ENCODE measurements around the gene SNRNP200.
"Not testable (repeated sequence)": the region's sequence is repeated elsewhere in the genome, so short reads cannot be mapped to it uniquely, and the experiment has no call there.

The SNRNP200 gene

DNA sequence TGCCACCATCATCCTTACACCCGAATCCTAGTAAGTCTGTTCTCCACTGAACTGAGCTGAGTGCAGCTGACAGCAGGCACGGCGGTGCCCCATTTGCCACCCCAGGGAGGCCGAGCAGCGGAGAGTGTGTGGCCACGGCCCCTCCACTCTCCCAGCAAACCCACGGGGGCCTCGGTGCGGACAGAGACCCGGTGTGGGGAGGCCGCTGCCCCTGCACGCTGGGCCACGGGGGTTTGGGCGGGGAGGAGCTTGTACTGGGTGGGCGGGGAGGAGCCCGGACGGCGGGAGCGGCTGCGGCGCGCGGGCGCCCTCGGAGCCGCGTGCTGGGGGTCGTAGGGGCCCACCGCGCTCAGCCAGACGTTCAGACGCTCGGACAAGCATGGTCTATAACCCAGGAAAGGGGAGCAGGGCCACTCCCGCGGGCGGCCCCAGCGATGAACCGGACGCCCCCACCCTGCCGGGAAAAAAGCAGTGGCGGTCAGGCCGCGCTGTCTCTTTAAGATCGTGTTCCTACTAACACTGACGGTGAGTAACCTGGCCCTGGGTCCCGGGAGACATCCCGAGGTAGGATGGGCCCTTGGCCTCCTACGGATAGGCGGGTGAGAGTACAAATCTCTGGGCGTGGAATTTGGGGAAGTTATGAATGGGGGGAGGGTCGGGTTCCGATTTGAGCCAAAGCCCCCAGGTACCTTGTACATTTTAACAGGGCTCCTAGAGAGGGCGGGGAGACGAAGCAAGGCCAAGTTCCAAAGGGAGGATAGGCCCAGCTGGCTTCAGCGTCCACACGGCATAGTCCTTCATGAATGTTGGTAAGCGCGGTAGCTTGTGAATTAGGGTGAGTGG, 19.9 kb upstream of the SNRNP200 start, which contains the start of gene ITPRIPL1:
Gene ITPRIPL1, plus strand, starts transcription at position 277 of the 843 bp plus-strand sequence. Its CDS starts 523 bp downstream, at position 800.
- DNase-seq: no peak

- no peak for DNase-seq
Observed at GRCh38 chr2:96324721-96325040, 19.3 kb upstream of the SNRNP200 start.

GRCh38 chr2:96323849-96324248, 18.5 kb upstream of the SNRNP200 start:
- DNase-seq: no peak

GRCh38 chr2:96320728-96321622, 15.6 kb upstream of the SNRNP200 start:
- no peak for DNase-seq

- DNase-seq: no peak
Observed at GRCh38 chr2:96320326-96320725, 15.0 kb upstream of the SNRNP200 start.

- no peak for DNase-seq
Observed at GRCh38 chr2:96319396-96319795, 14.1 kb upstream of the SNRNP200 start.

- no peak for DNase-seq
Observed at GRCh38 chr2:96318723-96319122, 13.4 kb upstream of the SNRNP200 start.

DNA sequence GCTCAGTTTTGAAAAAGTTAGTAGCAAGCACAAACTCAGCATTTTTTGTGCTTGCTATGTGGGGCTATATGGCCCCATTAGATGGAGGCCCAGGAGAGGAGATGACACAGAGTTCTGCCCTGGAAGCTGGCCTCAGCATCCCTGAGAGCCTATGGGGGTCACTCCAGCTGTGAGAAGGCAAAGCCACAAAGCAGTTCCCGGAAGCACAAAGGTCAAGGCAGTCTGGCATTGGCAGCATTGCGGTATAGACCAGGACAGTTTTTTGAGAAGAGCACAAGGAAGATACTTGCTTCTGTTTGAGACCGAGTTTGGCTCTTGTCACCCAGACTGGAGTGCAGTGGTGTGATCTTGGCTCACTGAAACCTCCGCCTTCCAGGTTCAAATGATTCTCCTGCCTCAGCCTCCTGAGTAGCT, 12.2 kb upstream of the SNRNP200 start:
- DNase-seq: no peak

DNA sequence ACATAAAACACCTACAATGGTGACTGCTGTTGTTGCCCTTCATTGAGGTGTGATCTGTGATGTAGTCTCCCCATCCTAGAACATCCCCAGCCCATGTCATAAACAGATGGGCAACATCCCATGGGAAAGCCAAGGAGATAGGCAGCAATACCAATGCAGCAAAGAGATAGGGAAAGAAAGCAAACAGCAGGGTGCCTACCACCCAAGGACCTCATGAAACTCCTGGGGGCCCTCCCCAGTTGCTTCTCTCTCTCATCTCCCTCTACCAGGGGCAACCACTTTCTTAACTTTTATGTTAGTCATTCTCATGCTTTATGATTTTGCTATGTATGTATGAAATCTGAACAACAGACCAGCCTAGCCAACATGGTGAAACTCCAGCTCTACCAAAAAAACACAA, 11.7 kb upstream of the SNRNP200 start:
- DNase-seq: no peak

GRCh38 chr2:96315400-96316071, 10.2 kb upstream of the SNRNP200 start:
- no peak for DNase-seq

DNA sequence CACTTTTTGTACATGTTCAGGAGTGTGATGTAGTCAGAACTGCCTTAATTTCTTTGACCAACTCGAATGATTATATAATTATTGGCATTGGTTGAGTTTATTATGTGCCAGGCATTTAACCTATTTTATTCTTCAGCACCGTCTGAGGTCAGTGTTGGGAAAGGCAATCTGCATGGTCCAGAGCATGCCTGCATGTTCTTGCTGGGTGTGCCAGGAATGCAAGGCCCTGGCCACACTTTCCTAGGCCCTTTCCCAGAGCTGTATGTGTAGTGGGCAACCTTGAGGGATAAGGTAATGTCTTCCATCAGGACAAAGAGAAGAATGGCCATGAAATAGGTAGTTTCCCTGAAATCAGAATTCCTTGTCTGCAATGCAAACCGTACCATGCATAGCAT, 9.7 kb upstream of the SNRNP200 start:
- DNase-seq: no peak

DNA sequence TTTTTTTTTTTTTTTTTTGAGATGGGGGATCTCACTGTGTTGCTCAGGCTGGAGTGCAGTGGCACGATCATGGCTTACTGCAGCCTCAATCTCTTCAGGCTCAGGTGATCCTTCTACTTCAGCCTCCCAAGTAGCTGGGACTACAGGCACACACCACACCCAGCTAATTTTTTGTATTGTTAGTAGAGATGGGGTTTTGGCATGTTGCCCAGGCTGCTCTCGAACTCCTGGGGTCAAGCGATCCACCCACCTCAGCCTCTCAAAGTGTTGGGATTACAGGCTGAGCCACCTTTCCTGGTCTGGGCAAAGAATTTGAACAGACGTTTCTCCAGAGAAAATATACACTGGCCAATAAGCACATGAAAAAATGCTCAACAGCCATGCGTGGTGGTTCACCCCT, 2.9 kb upstream of the SNRNP200 start:
- no peak for DNase-seq

DNA sequence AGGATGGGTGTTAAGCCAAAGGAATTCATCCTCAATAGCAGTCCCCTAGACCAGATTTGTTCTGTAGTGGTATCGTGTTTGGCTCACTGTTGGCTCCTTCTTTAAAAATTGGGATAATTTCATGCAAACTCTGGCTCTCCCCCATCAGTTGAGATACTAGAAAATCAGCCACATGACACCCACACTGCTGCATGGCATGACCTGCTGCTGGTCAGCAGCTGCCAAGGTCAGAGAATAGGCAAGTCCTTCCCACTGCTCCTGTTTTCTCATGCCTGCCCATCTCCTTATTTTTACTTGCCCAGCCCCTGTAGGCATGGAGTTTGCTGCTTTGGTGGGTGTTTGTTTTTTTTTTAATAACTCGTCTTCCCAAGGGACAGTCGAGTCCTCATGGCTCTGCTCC, 1.0 kb upstream of the SNRNP200 start:
- DNase-seq: no peak

DNA sequence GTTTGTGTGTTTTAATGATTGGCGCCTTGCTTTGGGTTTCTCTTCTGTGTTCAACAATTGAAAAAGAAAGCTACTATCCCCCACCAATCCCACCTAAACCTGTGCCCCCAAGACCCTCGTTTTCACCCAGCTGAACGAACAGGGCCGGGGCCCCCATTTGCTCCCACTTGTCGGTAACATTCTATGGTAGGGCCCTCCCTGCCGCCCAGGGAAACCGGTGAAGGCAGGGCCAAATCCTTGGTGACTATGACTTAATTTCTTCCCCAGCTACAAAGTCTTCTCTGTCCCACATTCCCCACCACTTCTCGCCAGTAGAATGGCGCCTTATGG, 598 bp upstream of the SNRNP200 start:
- DNase-seq: no peak

DNA sequence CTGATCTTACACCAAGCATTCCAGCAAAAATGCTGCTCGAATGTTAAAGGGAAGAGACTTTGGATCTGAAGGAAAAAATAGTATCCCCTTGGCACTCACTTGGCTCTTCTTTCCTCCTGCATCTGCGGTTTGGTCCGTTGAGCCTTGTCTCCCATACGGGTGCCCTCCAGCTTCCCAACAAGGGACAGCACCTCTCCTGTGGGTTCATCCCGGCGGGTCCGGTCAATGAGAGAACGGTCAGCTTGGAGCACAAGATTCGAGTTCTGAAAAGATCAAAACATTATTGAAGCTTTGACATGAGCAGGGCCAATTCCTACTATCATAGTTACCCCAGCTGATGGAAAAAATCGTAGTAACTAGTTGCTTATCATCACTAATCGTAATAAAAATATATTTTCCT, 740 bp downstream of the SNRNP200 start:
- no peak for DNase-seq

DNA sequence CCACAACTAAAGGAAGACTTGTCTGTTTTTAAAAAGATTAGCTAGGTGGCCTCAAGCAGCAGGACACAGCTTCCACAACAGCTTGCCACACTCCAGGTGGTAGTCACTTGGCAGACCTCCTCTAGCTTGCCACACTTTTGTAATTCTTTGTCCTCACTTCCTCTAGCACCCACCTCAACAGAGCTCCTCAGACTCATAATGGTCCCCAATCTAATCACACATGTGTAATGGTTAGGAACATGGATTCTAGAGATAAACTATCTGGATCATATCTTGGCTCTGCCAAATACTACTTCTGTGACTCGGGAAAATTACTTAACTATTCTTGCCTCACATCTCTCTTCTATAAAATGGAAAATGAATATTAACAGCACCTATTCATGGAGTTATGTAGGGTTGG, 3.5 kb downstream of the SNRNP200 start:
- no peak for DNase-seq

- DNase-seq: no peak
Observed at GRCh38 chr2:96296925-96297324, 8.4 kb downstream of the SNRNP200 start.

DNA sequence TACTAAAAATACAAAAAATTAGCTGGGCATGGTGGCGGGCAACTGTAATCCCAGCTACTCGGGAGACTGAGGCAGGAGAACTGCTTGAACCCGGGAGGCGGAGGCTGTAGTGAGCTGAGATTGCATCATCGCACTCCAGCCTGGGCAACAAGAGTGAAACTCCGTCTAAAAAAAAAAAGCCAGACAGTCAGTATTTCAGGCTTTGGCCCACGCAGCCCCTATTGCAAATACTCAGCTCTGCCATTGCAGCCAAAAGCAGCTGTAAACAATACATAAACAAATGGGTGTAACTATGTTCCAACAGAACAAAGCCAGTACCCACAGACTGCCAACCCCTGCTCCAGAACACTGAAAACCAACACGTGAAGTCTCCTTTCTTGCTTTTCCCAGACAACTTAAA, 11.1 kb downstream of the SNRNP200 start:
- DNase-seq: not testable (repeated sequence)

- DNase-seq: no peak
Observed at GRCh38 chr2:96291751-96292150, 13.6 kb downstream of the SNRNP200 start.

- no peak for DNase-seq
Observed at GRCh38 chr2:96287273-96287856, 18.0 kb downstream of the SNRNP200 start.

DNA sequence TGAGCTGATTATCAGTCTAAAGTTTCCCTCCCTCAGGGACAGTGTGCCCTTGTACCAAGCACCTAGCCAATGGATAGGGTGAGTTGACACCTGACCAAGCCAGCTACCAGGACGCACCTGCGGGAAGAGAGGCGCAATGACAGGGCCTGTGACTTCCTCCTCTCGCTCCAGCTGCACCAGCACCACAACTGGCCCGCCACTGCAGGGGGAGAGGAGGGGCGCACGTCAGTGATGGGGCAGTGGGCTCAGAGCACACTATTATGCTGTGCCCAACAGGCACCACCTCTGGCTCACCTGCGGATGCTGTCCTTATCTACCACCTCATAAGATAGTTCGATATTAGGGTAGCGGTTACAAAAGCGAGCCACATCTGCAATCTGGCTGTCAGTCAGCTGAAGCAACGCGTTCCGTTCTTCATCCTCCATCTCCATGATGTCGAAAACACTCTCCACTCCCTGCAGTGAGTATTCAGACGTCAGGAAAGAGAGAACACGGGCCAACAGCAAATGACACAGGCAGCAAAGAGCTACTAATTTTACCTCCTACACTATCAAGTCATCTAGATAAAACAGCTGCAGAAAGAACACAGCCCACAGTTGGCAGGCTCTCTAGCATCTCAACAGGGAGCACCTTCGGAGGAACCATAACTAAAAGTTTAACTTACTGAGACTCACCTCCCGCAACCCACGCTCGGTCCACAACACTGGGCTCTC, 28.4 kb downstream of the SNRNP200 start:
- DNase-seq: no peak

- no peak for DNase-seq
Observed at GRCh38 chr2:96274355-96275056, 30.8 kb downstream of the SNRNP200 start.
